Panc1 (cell line): ENCODE measurements around the gene HOXC11. TPM values are rescaled to one million over a fixed set of nuclear protein-coding genes. Genes with fewer than 3 reads are reported as not detected.
A peak's percentile ranks its signal among the peaks of the same experiment; 100 is the strongest.

ENCODE experiments used
- ATAC-seq: fragments of 200-7000 bp; cut with Tn5 transposase; 2 replicates; pipeline ENCODE4 v1.9.1; 2020; ENCODE audit warnings: mild to moderate bottlenecking, moderate library complexity
- BruUV-seq: library from RNA; stranded (reverse); fragments of 400-500 nt; replicated peaks from 2 replicates; lab custom pipeline; 2021; lab: Mats Ljungman, UMichigan
- CTCF ChIA-PET: fragments of 300-600 bp; sonication (Branson Sonifier 250); formaldehyde crosslinking; loops from one replicate; lab custom pipeline; 2022; ENCODE audit warnings: antibody characterized with exemption; lab: Charles Lee
- POLR2A ChIA-PET: fragments of 300-600 bp; sonication (Branson Sonifier 250); formaldehyde crosslinking; loops from one replicate; lab custom pipeline; 2022; ENCODE audit warnings: antibody characterized with exemption; lab: Charles Lee
- DNase-seq: peaks from one replicate; pipeline ENCODE4 v3.0.0-alpha.2; 2010; ENCODE audit warnings: low read depth, low spot score
- H3K27ac ChIP-seq: 2 replicates; pipeline ENCODE4 v1.5.1; 2011; ENCODE audit warnings: mild to moderate bottlenecking, low read length, inconsistent platforms
- H3K27me3 ChIP-seq: fragments of 200-500 bp; sonication (Bioruptor generic); 2 replicates; pipeline ENCODE4 v1.6.0; 2014; ENCODE audit warnings: low read length, inconsistent platforms; ENCODE audit not compliant: control insufficient read depth, insufficient read depth
- H3K36me3 ChIP-seq: fragments of 200-500 bp; sonication (Bioruptor generic); 2 replicates; pipeline ENCODE4 v1.5.1; 2014; ENCODE audit warnings: inconsistent platforms, mild to moderate bottlenecking, low read length, moderate library complexity; ENCODE audit not compliant: control insufficient read depth, insufficient read depth
- H3K4me1 ChIP-seq: 2 replicates; pipeline ENCODE4 v1.5.1; 2011; ENCODE audit warnings: inconsistent platforms, mild to moderate bottlenecking, low read length, moderate library complexity; ENCODE audit not compliant: control insufficient read depth, insufficient read depth
- H3K4me3 ChIP-seq, 2 experiments: 2 replicates each; pipeline ENCODE4 v1.5.1; 2011 to 2012; ENCODE audit warnings: low read depth in 2 of 2, low read length in 2 of 2, mild to moderate bottlenecking in 2 of 2, inconsistent platforms in 1 of 2, moderate library complexity in 1 of 2
- H3K9me3 ChIP-seq: fragments of 200-500 bp; sonication (Bioruptor generic); 2 replicates; pipeline ENCODE4 v1.5.1; 2014; ENCODE audit warnings: low read depth, mild to moderate bottlenecking, inconsistent platforms, low read length, moderate library complexity; ENCODE audit not compliant: control insufficient read depth, insufficient read depth
- POLR2AphosphoS5 ChIP-seq: IDR thresholded peaks from 2 replicates; pipeline ENCODE4 v1.6.1; 2012; ENCODE audit warnings: mild to moderate bottlenecking, low read depth, low read length, moderate library complexity
- SIN3A ChIP-seq: IDR thresholded peaks from 2 replicates; pipeline ENCODE4 v1.6.1; 2012; ENCODE audit warnings: low read depth, mild to moderate bottlenecking, low read length, moderate library complexity, borderline replicate concordance; ENCODE audit not compliant: insufficient read depth
- TCF7L2 ChIP-seq: IDR thresholded peaks from 2 replicates; pipeline ENCODE4 v1.6.1; 2011; ENCODE audit warnings: mild to moderate bottlenecking, low read depth, low read length, inconsistent platforms
- in situ Hi-C: cut with HindIII; loops from 2 replicates; pipeline ENCODE4 v1.10.0; 2016; ENCODE audit warnings: low sequenced_read_pairs, low pct_unique_long_range_greater_than_20kb
- intact Hi-C: fragments of 100-400 bp; cut with micrococcal nuclease; formaldehyde crosslinking; loops from one replicate; pipeline ENCODE4 v1.10.0; 2022; ENCODE audit not compliant: unreplicated experiment
- total RNA-seq: library from RNA; stranded (reverse); gene quantifications from one replicate; pipeline ENCODE4 v1.2.1, GENCODE V29; 2021; ENCODE audit not compliant: unreplicated experiment
- TF ChIP-seq, protein P1 (sequence below): fragments of 450-650 bp; IDR thresholded peaks from 2 replicates; pipeline ENCODE4 v1.5.1; 2017; ENCODE audit warnings: mild to moderate bottlenecking
- TF ChIP-seq, protein P2 (sequence below), 2 experiments: IDR thresholded peaks; 2 replicates each; pipeline ENCODE4 v1.6.1; 2011 to 2012; ENCODE audit warnings: low read depth in 2 of 2, control low read depth in 1 of 2, low read length in 1 of 2, mild to moderate bottlenecking in 1 of 2, moderate library complexity in 1 of 2; ENCODE audit not compliant: insufficient read depth in 1 of 2

HOXC11 gene
- total RNA-seq, 1 experiment from 2014 or later: 17.0 TPM

DNA sequence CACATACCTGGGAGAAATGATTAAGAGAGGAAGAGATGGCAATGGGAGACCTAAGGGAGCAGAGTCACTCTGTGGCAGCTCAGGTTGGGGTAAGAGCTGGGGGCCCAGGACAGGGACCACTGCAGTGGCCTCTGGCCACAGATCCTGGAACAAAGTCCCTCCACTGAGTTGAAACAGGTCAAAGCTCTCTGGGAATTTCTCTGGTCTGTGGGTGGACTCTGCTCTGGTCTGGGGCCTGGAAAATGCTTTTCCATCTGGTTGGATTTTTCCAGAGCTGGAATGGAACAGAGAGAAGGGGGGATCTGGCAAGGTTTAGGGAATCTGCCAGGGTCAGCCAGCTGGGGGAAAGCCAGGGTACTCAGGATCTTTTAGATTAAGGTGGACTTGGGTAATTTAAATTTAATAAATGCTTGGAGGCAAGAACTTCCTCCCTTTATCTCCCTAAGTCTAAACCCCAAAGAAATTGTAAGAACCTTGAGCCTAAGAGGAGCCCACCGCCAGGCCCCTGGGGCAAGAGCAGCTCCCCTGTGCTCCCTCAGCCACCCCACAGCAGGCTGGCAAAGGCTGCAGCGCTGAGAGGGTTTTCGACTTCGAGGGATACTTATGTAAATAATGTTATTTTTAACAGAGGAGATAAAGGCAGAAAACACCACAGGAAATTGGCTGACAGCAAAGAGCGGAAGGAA is 15.8 kb downstream of the HOXC11 start:
- POLR2A ChIA-PET: interaction anchor here (0.5 to 1.8 kb wide), 3 partner anchors 10 to 301 kb away, joined by 3 to 9 read pairs (median 4); no protein-coding TSS in a partner anchor
- DNase-seq (no peak), ATAC-seq (no peak)
- CTCF ChIA-PET: interaction anchor here (0.7 to 1.3 kb wide), 2 partner anchors 9 to 210 kb away, joined by 5 to 8 read pairs; no protein-coding TSS in a partner anchor
- intact Hi-C loops: no loop called here
- Histone ChIP-seq H3K9me3 (no peaks in the 10 kb centered on the region), H3K27me3 (no peaks in the 10 kb centered on the region), H3K4me1 (peaks cover 19% of the 10 kb centered on the region), H3K36me3 (no peaks in the 10 kb centered on the region), H3K4me3 (peak overlapping the region; percentile 66 to 67), H3K27ac (peak overlapping the region; percentile 99)
- BruUV-seq: no TSS peak
- in situ Hi-C loops: no loop called here
- TF ChIP-seq SIN3A (no peak), TCF7L2 (no peak)
- TF ChIP-seq, protein P1, sequence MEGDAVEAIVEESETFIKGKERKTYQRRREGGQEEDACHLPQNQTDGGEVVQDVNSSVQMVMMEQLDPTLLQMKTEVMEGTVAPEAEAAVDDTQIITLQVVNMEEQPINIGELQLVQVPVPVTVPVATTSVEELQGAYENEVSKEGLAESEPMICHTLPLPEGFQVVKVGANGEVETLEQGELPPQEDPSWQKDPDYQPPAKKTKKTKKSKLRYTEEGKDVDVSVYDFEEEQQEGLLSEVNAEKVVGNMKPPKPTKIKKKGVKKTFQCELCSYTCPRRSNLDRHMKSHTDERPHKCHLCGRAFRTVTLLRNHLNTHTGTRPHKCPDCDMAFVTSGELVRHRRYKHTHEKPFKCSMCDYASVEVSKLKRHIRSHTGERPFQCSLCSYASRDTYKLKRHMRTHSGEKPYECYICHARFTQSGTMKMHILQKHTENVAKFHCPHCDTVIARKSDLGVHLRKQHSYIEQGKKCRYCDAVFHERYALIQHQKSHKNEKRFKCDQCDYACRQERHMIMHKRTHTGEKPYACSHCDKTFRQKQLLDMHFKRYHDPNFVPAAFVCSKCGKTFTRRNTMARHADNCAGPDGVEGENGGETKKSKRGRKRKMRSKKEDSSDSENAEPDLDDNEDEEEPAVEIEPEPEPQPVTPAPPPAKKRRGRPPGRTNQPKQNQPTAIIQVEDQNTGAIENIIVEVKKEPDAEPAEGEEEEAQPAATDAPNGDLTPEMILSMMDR: no peak

DNA sequence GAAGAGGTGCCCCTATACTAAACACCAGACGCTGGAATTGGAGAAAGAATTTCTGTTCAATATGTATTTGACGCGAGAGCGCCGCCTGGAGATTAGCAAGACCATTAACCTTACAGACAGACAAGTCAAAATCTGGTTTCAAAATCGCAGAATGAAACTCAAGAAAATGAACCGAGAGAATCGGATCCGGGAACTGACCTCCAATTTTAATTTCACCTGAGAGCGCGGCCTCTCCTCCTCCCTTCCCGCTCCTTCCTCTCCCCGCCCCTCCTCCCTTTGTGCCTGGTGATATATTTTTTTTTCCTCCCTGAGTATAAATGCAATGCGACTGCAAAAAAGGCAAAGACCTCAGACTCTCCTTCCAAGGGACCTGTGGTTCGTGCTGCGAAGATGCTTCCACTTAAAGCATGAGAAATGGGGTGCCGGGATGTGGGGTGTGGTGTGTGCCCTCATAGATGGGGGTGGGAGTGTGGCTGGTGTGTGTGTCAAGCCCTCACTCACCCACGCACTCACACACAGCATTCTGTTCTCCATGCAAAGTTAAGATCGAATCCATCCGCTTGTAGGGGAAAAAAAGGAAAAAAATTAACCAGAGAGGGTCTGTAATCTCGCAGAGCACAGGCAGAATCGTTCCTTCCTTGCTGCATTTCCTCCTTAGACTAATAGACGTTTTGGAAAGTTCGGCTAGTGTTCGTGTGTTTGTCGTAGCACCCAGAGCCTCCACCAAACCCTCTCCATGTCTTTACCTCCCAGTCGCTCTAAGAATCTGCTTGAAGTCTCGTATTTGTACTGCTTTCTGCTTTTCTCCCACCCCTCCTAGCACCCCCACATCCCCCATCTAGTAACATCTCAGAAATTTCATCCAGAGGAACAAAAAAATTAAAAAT is 16.5 kb downstream of the HOXC11 start:
- POLR2A ChIA-PET: interaction anchor here (0.7 kb wide), 1 partner anchor 68 kb away, joined by 3 read pairs; no protein-coding TSS in a partner anchor
- Histone ChIP-seq H3K27ac (peak overlapping the region; percentile 99), H3K9me3 (no peaks in the 10 kb centered on the region), H3K4me3 (peak overlapping the region; percentile 66 to 67), H3K27me3 (no peaks in the 10 kb centered on the region), H3K4me1 (peaks cover 19% of the 10 kb centered on the region), H3K36me3 (no peaks in the 10 kb centered on the region)
- DNase-seq (no peak), ATAC-seq (no peak)
- intact Hi-C loops: loop anchor here (10.0 kb wide), 1 partner anchor 605 kb away; the partner anchor contains the start of gene SP1
- CTCF ChIA-PET: no interaction called here
- TSS peak; percentile 19 for BruUV-seq
- TF ChIP-seq SIN3A (0 out of 2 replicates have a peak, but pooled peaks have one; percentile 59), TCF7L2 (no peak), POLR2AphosphoS5 (no peak)
- TF ChIP-seq, protein P1: peak; percentile 82
- TF ChIP-seq, protein P2, sequence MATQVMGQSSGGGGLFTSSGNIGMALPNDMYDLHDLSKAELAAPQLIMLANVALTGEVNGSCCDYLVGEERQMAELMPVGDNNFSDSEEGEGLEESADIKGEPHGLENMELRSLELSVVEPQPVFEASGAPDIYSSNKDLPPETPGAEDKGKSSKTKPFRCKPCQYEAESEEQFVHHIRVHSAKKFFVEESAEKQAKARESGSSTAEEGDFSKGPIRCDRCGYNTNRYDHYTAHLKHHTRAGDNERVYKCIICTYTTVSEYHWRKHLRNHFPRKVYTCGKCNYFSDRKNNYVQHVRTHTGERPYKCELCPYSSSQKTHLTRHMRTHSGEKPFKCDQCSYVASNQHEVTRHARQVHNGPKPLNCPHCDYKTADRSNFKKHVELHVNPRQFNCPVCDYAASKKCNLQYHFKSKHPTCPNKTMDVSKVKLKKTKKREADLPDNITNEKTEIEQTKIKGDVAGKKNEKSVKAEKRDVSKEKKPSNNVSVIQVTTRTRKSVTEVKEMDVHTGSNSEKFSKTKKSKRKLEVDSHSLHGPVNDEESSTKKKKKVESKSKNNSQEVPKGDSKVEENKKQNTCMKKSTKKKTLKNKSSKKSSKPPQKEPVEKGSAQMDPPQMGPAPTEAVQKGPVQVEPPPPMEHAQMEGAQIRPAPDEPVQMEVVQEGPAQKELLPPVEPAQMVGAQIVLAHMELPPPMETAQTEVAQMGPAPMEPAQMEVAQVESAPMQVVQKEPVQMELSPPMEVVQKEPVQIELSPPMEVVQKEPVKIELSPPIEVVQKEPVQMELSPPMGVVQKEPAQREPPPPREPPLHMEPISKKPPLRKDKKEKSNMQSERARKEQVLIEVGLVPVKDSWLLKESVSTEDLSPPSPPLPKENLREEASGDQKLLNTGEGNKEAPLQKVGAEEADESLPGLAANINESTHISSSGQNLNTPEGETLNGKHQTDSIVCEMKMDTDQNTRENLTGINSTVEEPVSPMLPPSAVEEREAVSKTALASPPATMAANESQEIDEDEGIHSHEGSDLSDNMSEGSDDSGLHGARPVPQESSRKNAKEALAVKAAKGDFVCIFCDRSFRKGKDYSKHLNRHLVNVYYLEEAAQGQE (IDR thresholded peaks at IDR 0.05; ENCODE audit: insufficient read depth in 1 of 2, low read depth in 2 of 2, low read length in 1 of 2): no peak
- in situ Hi-C loops: no loop called here
